HepG2 (cell line): ENCODE data around the gene TMPRSS11F. TPM values are rescaled to one million over a fixed set of nuclear protein-coding genes. Genes with fewer than 3 reads are reported as not detected.

Experiments used
- ATAC-seq: fragments of 200-7000 bp; cut with Tn5 transposase; 3 replicates; pipeline ENCODE4 v1.9.1; 2020; ENCODE audit warnings: mild to moderate bottlenecking, moderate library complexity
- BruUV-seq: library from RNA; stranded (reverse); fragments of 400-500 nt; replicated peaks from 2 replicates; lab custom pipeline; 2021; lab: Mats Ljungman, UMichigan
- CTCF ChIA-PET: fragments of 300-600 bp; formaldehyde crosslinking; extraction: SDS; loops from one replicate; lab custom pipeline; 2021; ENCODE audit warnings: low total read pairs, inconsistent platforms, low intra/inter-chr PET ratio; lab: Yijun Ruan, JAX
- POLR2A ChIA-PET: fragments of 350-600 bp; sonication (Branson Sonifier 250); formaldehyde crosslinking; loops from one replicate; lab custom pipeline; 2020; ENCODE audit warnings: antibody characterized with exemption, inconsistent platforms; lab: Yijun Ruan, JAX
- DNase-seq: peaks from one replicate; pipeline ENCODE4 v3.0.0-alpha.2; 2015; ENCODE audit warnings: low spot score
- FAIRE-seq: peaks from 3 replicates; lab custom pipeline; 2011; peaks lifted over from hg19 to GRCh38; lab: Jason Lieb, UNC
- H2AFZ ChIP-seq: one replicate; pipeline ENCODE4 v1.6.1; 2011; ENCODE audit warnings: low read length, inconsistent platforms
- H3K27ac ChIP-seq: fragments of 300-600 bp; 3 replicates; pipeline ENCODE4 v1.8.0; 2011; ENCODE audit warnings: mixed run types, mild to moderate bottlenecking, mixed read lengths, low read length, inconsistent platforms; ENCODE audit not compliant: insufficient read depth; ENCODE audit errors: extremely low read length
- H3K27me3 ChIP-seq, 2 experiments: fragments of 200-600 bp in 1 of 2; 2 replicates in 1 of 2; 3 replicates in 1 of 2; pipeline versions ENCODE4 v1.6.0 to v1.8.0; 2011; ENCODE audit warnings: low read length in 2 of 2, mild to moderate bottlenecking in 2 of 2, moderate library complexity in 2 of 2, inconsistent platforms in 1 of 2; ENCODE audit not compliant: insufficient read depth in 2 of 2, control insufficient read depth in 1 of 2
- H3K36me3 ChIP-seq, 2 experiments: fragments of 200-600 bp in 1 of 2; replicated peaks in 1 of 2; 2 replicates in 1 of 2; 3 replicates in 1 of 2; pipeline versions ENCODE4 v1.5.1 to v1.8.0; 2011; ENCODE audit warnings: low read length in 2 of 2, inconsistent platforms in 1 of 2; ENCODE audit not compliant: insufficient read depth in 2 of 2, control insufficient read depth in 1 of 2
- H3K4me1 ChIP-seq: 2 replicates; pipeline ENCODE4 v1.5.1; 2012; ENCODE audit warnings: low read length, inconsistent platforms; ENCODE audit not compliant: insufficient read depth
- H3K4me2 ChIP-seq: 2 replicates; pipeline ENCODE4 v1.6.0; 2011; ENCODE audit warnings: low read depth, low read length, inconsistent platforms
- H3K4me3 ChIP-seq, 3 experiments: fragments of 200-600 bp in 1 of 3; sonication (generic), shearing (Covaris generic) in 1 of 3; replicated peaks in 1 of 3; 2 replicates each; pipeline ENCODE4 v1.5.1; 2011 to 2016; ENCODE audit warnings: low read length in 3 of 3, inconsistent platforms in 2 of 3, low read depth in 2 of 3, mild to moderate bottlenecking in 2 of 3, control low read depth in 1 of 3, mixed read lengths in 1 of 3; ENCODE audit not compliant: insufficient read depth in 1 of 3
- H3K79me2 ChIP-seq: one replicate; pipeline ENCODE4 v1.6.1; 2011; ENCODE audit warnings: low read length, inconsistent platforms; ENCODE audit not compliant: insufficient read depth
- H3K9ac ChIP-seq: 2 replicates; pipeline ENCODE4 v1.6.0; 2011; ENCODE audit warnings: mild to moderate bottlenecking, low read depth, low read length, inconsistent platforms; ENCODE audit not compliant: insufficient read depth
- H3K9me3 ChIP-seq: 2 replicates; pipeline ENCODE4 v1.5.1; 2012; ENCODE audit warnings: mild to moderate bottlenecking, low read length
- H4K20me1 ChIP-seq: 2 replicates; pipeline ENCODE4 v1.6.0; 2011; ENCODE audit warnings: inconsistent platforms, mild to moderate bottlenecking, low read length, moderate library complexity; ENCODE audit not compliant: insufficient read depth
- AHR ChIP-seq: IDR thresholded peaks from 2 replicates; pipeline ENCODE4 v1.6.1; 2018; ENCODE audit warnings: missing genetic modification reagents, missing compliant biosample characterization
- ATF6 ChIP-seq: sonication (generic); formaldehyde crosslinking; conservative IDR thresholded peaks from 2 replicates; pipeline ENCODE4 v1.4.0; 2020; ENCODE audit warnings: missing genetic modification reagents
- ETV5 ChIP-seq: IDR thresholded peaks from 2 replicates; pipeline ENCODE4 v1.6.1; 2018; ENCODE audit warnings: missing biosample characterization, missing genetic modification reagents, inconsistent platforms, borderline replicate concordance
- HOXA7 ChIP-seq: sonication (generic); formaldehyde crosslinking; IDR thresholded peaks from 2 replicates; pipeline ENCODE4 v1.8.1; 2022; ENCODE audit warnings: mild to moderate bottlenecking, missing genetic modification reagents, moderate library complexity
- MXD4 ChIP-seq: IDR thresholded peaks from 2 replicates; pipeline ENCODE4 v1.6.1; 2016; ENCODE audit warnings: mild to moderate bottlenecking, missing biosample characterization, missing genetic modification reagents
- SMARCC2 ChIP-seq: fragments of 450-650 bp; IDR thresholded peaks from 2 replicates; pipeline ENCODE4 v1.6.1; 2017; ENCODE audit warnings: antibody characterized with exemption, mild to moderate bottlenecking
- SNAPC4 ChIP-seq: sonication (generic); formaldehyde crosslinking; IDR thresholded peaks from 2 replicates; pipeline ENCODE4 v1.4.0; 2020; ENCODE audit warnings: mild to moderate bottlenecking, missing genetic modification reagents
- STAG1 ChIP-seq: sonication (generic); formaldehyde crosslinking; IDR thresholded peaks from 2 replicates; pipeline ENCODE4 v1.4.0; 2020; ENCODE audit warnings: missing genetic modification reagents
- SYNCRIP ChIP-seq: fragments of 200-400 bp; formaldehyde crosslinking; IDR thresholded peaks from 2 replicates; pipeline ENCODE4 v1.6.1; 2018; ENCODE audit warnings: mild to moderate bottlenecking, low read depth, low read length; ENCODE audit not compliant: insufficient read depth
- ZFP90 ChIP-seq: sonication (generic); formaldehyde crosslinking; IDR thresholded peaks from 2 replicates; pipeline ENCODE4 v1.8.0; 2022; ENCODE audit warnings: missing genetic modification reagents, mild to moderate bottlenecking, inconsistent platforms, borderline replicate concordance
- ZNF260 ChIP-seq: sonication (generic); formaldehyde crosslinking; IDR thresholded peaks from 2 replicates; pipeline ENCODE4 v1.4.0; 2020; ENCODE audit warnings: missing genetic modification reagents, low read depth, mild to moderate bottlenecking, borderline replicate concordance
- ZNF296 ChIP-seq: sonication (generic); formaldehyde crosslinking; conservative IDR thresholded peaks from 2 replicates; pipeline ENCODE4 v1.5.0; 2020; ENCODE audit warnings: mild to moderate bottlenecking, missing genetic modification reagents
- ZNF678 ChIP-seq: sonication (generic); formaldehyde crosslinking; IDR thresholded peaks from 2 replicates; pipeline ENCODE4 v1.4.0; 2020; ENCODE audit warnings: mild to moderate bottlenecking, missing genetic modification reagents
- ZNF773 ChIP-seq: sonication (generic); formaldehyde crosslinking; IDR thresholded peaks from 2 replicates; pipeline ENCODE4 v1.4.0; 2020; ENCODE audit warnings: missing genetic modification reagents, borderline replicate concordance
- WGBS: methylation state at CpG from one replicate; pipeline ENCODE4 v1.1.6; 2017; ENCODE audit warnings: low lambda C conversion rate; 5-methylcytosine and 5-hydroxymethylcytosine counted together
- in situ Hi-C: cut with HindIII; loops from 2 replicates; pipeline ENCODE4 v1.10.0; 2017; ENCODE audit warnings: low pct_unique_long_range_greater_than_20kb; ENCODE audit not compliant: extremely low pct_ligation_motif_present
- intact Hi-C: fragments of 100-400 bp; cut with micrococcal nuclease; formaldehyde crosslinking; loops from one replicate; pipeline ENCODE4 v1.10.0; 2022; ENCODE audit not compliant: unreplicated experiment
- polyA plus RNA-seq, 8 experiments: library from polyadenylated mRNA; depleted of rRNA in 3 of 8; stranded (reverse) in 7 of 8; unstranded in 1 of 8; fragments of >200 nt; fragmentation: Illumina TruSeq in 4 of 8; extraction: Trizol in 4 of 8; gene quantifications; 2 replicates each; pipeline versions ENCODE4 v1.2.1 to v1.2.3, GENCODE V29; 2011 to 2016; ENCODE audit warnings: low read depth in 4 of 8, missing spikeins in 1 of 8, mixed read lengths in 1 of 8; ENCODE audit not compliant: insufficient read depth in 1 of 8
- total RNA-seq, 5 experiments: library from RNA; depleted of rRNA; stranded (reverse); fragments of >200 nt; fragmentation: Illumina TruSeq; extraction: Trizol; gene quantifications; 2 replicates each; pipeline ENCODE4 v1.2.3, GENCODE V29; 2016; ENCODE audit warnings: low read depth in 1 of 5
- TF ChIP-seq, protein P1 (sequence below): sonication (generic); formaldehyde crosslinking; IDR thresholded peaks from 2 replicates; pipeline ENCODE4 v1.9.0; 2022; ENCODE audit warnings: missing genetic modification reagents, mild to moderate bottlenecking, borderline replicate concordance

The TMPRSS11F gene
- total and polyA plus RNA-seq, 2 of the 13 experiments (the other 11 are each of a cell fraction or from before 2014, with no cell fraction given): not detected

GRCh38 chr4:68175562-68176155, 46.0 kb upstream of the TMPRSS11F start:
- 14% methylated on average over 6 of the region's 6 CpGs for WGBS
- FAIRE-seq: no peak
- Histone ChIP-seq H2AFZ (no peak overlapping the region), H4K20me1 (no peaks in the 10 kb centered on the region), H3K4me1 (no peaks in the 10 kb centered on the region), H3K27ac (no peak overlapping the region), H3K4me3 (no peak overlapping the region), H3K27me3 (no peaks in the 10 kb centered on the region), H3K4me2 (no peak overlapping the region), H3K36me3 (no peaks in the 10 kb centered on the region), H3K9me3 (peaks cover 8% of the 10 kb centered on the region), H3K9ac (no peak overlapping the region), H3K79me2 (no peaks in the 10 kb centered on the region)
- ChIA-PET CTCF (interaction anchor here (1.3 to 2.6 kb wide), 2 partner anchors 187 to 303 kb away, joined by 5 to 18 read pairs; no protein-coding TSS in a partner anchor), POLR2A (no interaction called here)
- no TSS peak for BruUV-seq
- peak; percentile 68 for ATAC-seq
- intact Hi-C loops: loop anchor here (1.0 to 5.0 kb wide), 5 partner anchors 187 to 628 kb away; partner anchors contain the start of gene CENPC
- DNase-seq: peak; percentile 44
- in situ Hi-C loops: loop anchor here (10.0 kb wide), 1 partner anchor 191 kb away; no protein-coding TSS in a partner anchor
- TF ChIP-seq, protein P1, sequence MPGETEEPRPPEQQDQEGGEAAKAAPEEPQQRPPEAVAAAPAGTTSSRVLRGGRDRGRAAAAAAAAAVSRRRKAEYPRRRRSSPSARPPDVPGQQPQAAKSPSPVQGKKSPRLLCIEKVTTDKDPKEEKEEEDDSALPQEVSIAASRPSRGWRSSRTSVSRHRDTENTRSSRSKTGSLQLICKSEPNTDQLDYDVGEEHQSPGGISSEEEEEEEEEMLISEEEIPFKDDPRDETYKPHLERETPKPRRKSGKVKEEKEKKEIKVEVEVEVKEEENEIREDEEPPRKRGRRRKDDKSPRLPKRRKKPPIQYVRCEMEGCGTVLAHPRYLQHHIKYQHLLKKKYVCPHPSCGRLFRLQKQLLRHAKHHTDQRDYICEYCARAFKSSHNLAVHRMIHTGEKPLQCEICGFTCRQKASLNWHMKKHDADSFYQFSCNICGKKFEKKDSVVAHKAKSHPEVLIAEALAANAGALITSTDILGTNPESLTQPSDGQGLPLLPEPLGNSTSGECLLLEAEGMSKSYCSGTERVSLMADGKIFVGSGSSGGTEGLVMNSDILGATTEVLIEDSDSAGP (CRISPR knock-in tag): no peak
- no peak for TF ChIP-seq SMARCC2
- no peak for TF ChIP-seq SYNCRIP
- TF ChIP-seq ETV5 (CRISPR knock-in tag): no peak
- no peak for TF ChIP-seq SNAPC4 (CRISPR knock-in tag)
- no peak for TF ChIP-seq HOXA7 (CRISPR knock-in tag)
- peak; percentile 76 for TF ChIP-seq STAG1 (CRISPR knock-in tag)
- TF ChIP-seq ZNF773 (CRISPR knock-in tag): no peak
- no peak for TF ChIP-seq ATF6
- TF ChIP-seq AHR: no peak
- no peak for TF ChIP-seq ZFP90
- TF ChIP-seq ZNF678 (CRISPR knock-in tag): no peak
- TF ChIP-seq MXD4: no peak
- no peak for TF ChIP-seq ZNF296
- no peak for TF ChIP-seq ZNF260 (CRISPR knock-in tag)
